IMR-90 (cell line): Measurements from ENCODE around the gene ZDHHC17. TPM values are rescaled to one million over a fixed set of nuclear protein-coding genes. Genes with fewer than 3 reads are reported as not detected.

Experiments used
- ATAC-seq: fragments of 200-7000 bp; cut with Tn5 transposase; 2 replicates; pipeline ENCODE4 v1.9.1; 2020; ENCODE audit warnings: low read depth, mild to moderate bottlenecking, moderate library complexity
- BruUV-seq: library from RNA; stranded (reverse); fragments of 400-500 nt; replicated peaks from 2 replicates; lab custom pipeline; 2021; lab: Mats Ljungman, UMichigan
- CTCF ChIA-PET: fragments of 300-600 bp; formaldehyde crosslinking; extraction: SDS; loops from one replicate; lab custom pipeline; 2021; ENCODE audit warnings: antibody characterized with exemption; lab: Yijun Ruan, JAX
- POLR2A ChIA-PET: fragments of 300-600 bp; sonication (Branson Sonifier 250); formaldehyde crosslinking; loops from one replicate; lab custom pipeline; 2022; ENCODE audit warnings: antibody characterized with exemption; ENCODE audit not compliant: unreplicated experiment; lab: Charles Lee
- DNase-seq: peaks from one replicate; pipeline ENCODE4 v3.0.0; 2013
- H2AFZ ChIP-seq: replicated peaks from 2 replicates; pipeline ENCODE3; 2013; ENCODE audit warnings: low read length, mild to moderate bottlenecking; ENCODE audit not compliant: poor library complexity
- H2AK5ac ChIP-seq: 2 replicates; pipeline ENCODE4 v1.6.1; 2013; ENCODE audit warnings: low read depth, low read length, inconsistent platforms
- H2AK9ac ChIP-seq: replicated peaks from 2 replicates; pipeline ENCODE3; 2013; ENCODE audit warnings: mild to moderate bottlenecking, low read depth, low read length, moderate library complexity; ENCODE audit not compliant: poor library complexity
- H2BK120ac ChIP-seq: 2 replicates; pipeline ENCODE4 v1.6.1; 2013; ENCODE audit warnings: low read depth, low read length, inconsistent platforms
- H2BK15ac ChIP-seq: 3 replicates; pipeline ENCODE4 v1.6.1; 2013; ENCODE audit warnings: low read depth, low read length, inconsistent platforms
- H2BK20ac ChIP-seq: 2 replicates; pipeline ENCODE4 v1.6.1; 2013; ENCODE audit warnings: low read depth, mild to moderate bottlenecking, inconsistent platforms, low read length, moderate library complexity
- H2BK5ac ChIP-seq: 2 replicates; pipeline ENCODE4 v1.6.1; 2013; ENCODE audit warnings: mild to moderate bottlenecking, low read depth, low read length, inconsistent platforms; ENCODE audit not compliant: poor library complexity, severe bottlenecking
- H3K14ac ChIP-seq: replicated peaks from 2 replicates; pipeline ENCODE4 v1.6.1; 2013; ENCODE audit warnings: low read depth, low read length, inconsistent platforms
- H3K18ac ChIP-seq: 2 replicates; pipeline ENCODE4 v1.6.1; 2013; ENCODE audit warnings: low read depth, low read length, control low read depth
- H3K23ac ChIP-seq: 2 replicates; pipeline ENCODE4 v1.6.1; 2013; ENCODE audit warnings: low read depth, low read length, inconsistent platforms
- H3K27ac ChIP-seq: 2 replicates; pipeline ENCODE4 v1.5.1; 2013; ENCODE audit warnings: mild to moderate bottlenecking, control low read depth, low read length; ENCODE audit not compliant: insufficient read depth
- H3K27me3 ChIP-seq: 2 replicates; pipeline ENCODE4 v1.6.1; 2013; ENCODE audit warnings: low read length; ENCODE audit not compliant: control insufficient read depth, insufficient read depth
- H3K36me3 ChIP-seq: 2 replicates; pipeline ENCODE4 v1.6.1; 2013; ENCODE audit warnings: low read length, mixed read lengths; ENCODE audit not compliant: control insufficient read depth, insufficient read depth
- H3K4ac ChIP-seq: 2 replicates; pipeline ENCODE4 v1.6.1; 2013; ENCODE audit warnings: low read depth, low read length, inconsistent platforms
- H3K4me1 ChIP-seq: 2 replicates; pipeline ENCODE4 v1.6.1; 2013; ENCODE audit warnings: low read length, mixed read lengths; ENCODE audit not compliant: control insufficient read depth, insufficient read depth
- H3K4me2 ChIP-seq: 2 replicates; pipeline ENCODE4 v1.6.1; 2013; ENCODE audit warnings: low read depth, mild to moderate bottlenecking, control low read depth, low read length, moderate library complexity
- H3K4me3 ChIP-seq: 2 replicates; pipeline ENCODE4 v1.5.1; 2013; ENCODE audit warnings: low read depth, mild to moderate bottlenecking, control low read depth, low read length, moderate library complexity; ENCODE audit not compliant: insufficient read depth
- H3K56ac ChIP-seq: 2 replicates; pipeline ENCODE4 v1.6.1; 2013; ENCODE audit warnings: low read length, inconsistent platforms; ENCODE audit not compliant: insufficient read depth; ENCODE audit errors: extremely low read depth
- H3K79me1 ChIP-seq, 2 experiments: 2 replicates each; pipeline ENCODE4 v1.6.1; 2013; ENCODE audit warnings: low read length in 2 of 2, inconsistent platforms in 1 of 2, low read depth in 1 of 2
- H3K9ac ChIP-seq: 2 replicates; pipeline ENCODE4 v1.6.1; 2013; ENCODE audit warnings: low read depth, low read length, control low read depth
- H3K9me1 ChIP-seq: 2 replicates; pipeline ENCODE4 v1.6.1; 2013; ENCODE audit warnings: low read length, inconsistent platforms; ENCODE audit not compliant: insufficient read depth
- H3K9me3 ChIP-seq: 2 replicates; pipeline ENCODE4 v1.6.1; 2013; ENCODE audit warnings: low read length; ENCODE audit not compliant: control insufficient read depth, insufficient read depth
- H4K20me1 ChIP-seq: 2 replicates; pipeline ENCODE4 v1.6.1; 2013; ENCODE audit warnings: low read length, inconsistent platforms; ENCODE audit not compliant: insufficient read depth
- H4K5ac ChIP-seq: 2 replicates; pipeline ENCODE4 v1.6.1; 2013; ENCODE audit warnings: mild to moderate bottlenecking, low read depth, low read length, control low read depth
- H4K8ac ChIP-seq, 2 experiments: 2 replicates each; pipeline ENCODE4 v1.6.1; 2013; ENCODE audit warnings: low read depth in 2 of 2, low read length in 2 of 2, control low read depth in 1 of 2, inconsistent platforms in 1 of 2
- H4K91ac ChIP-seq: 2 replicates; pipeline ENCODE4 v1.6.1; 2013; ENCODE audit warnings: low read depth, low read length, inconsistent platforms; ENCODE audit not compliant: insufficient read depth
- BHLHE40 ChIP-seq: fragments of 150-350 bp; IDR thresholded peaks from 2 replicates; pipeline ENCODE4 v1.6.1; 2016; ENCODE audit warnings: mild to moderate bottlenecking, low read depth, low read length
- CEBPB ChIP-seq: IDR thresholded peaks from 2 replicates; pipeline ENCODE4 v1.6.1; 2012; ENCODE audit warnings: low read depth, low read length, improper control_type of control experiment
- CHD1 ChIP-seq: IDR thresholded peaks from 2 replicates; pipeline ENCODE4 v1.6.1; 2012; ENCODE audit warnings: low read depth, low read length, improper control_type of control experiment
- FOS ChIP-seq: fragments of 150-350 bp; IDR thresholded peaks from 2 replicates; pipeline ENCODE4 v1.6.1; 2016; ENCODE audit warnings: low read depth, low read length
- MAFK ChIP-seq: IDR thresholded peaks from 2 replicates; pipeline ENCODE4 v1.6.1; 2012; ENCODE audit warnings: low read depth, low read length, improper control_type of control experiment
- MAZ ChIP-seq: IDR thresholded peaks from 2 replicates; pipeline ENCODE4 v1.6.1; 2012; ENCODE audit warnings: low read depth, mild to moderate bottlenecking, low read length, improper control_type of control experiment, moderate library complexity, borderline replicate concordance
- MXI1 ChIP-seq: IDR thresholded peaks from 2 replicates; pipeline ENCODE4 v1.6.1; 2012; ENCODE audit warnings: low read depth, mild to moderate bottlenecking, low read length, moderate library complexity, borderline replicate concordance
- NFE2L2 ChIP-seq: fragments of 150-350 bp; IDR thresholded peaks from 2 replicates; pipeline ENCODE4 v1.6.1; 2016; ENCODE audit warnings: low read depth, mild to moderate bottlenecking, low read length
- POLR2A ChIP-seq: IDR thresholded peaks from 2 replicates; pipeline ENCODE4 v1.6.1; 2012; ENCODE audit warnings: mild to moderate bottlenecking, low read depth, low read length
- RAD21 ChIP-seq: IDR thresholded peaks from 2 replicates; pipeline ENCODE4 v1.6.1; 2012; ENCODE audit warnings: low read length, improper control_type of control experiment
- RCOR1 ChIP-seq: IDR thresholded peaks from 2 replicates; pipeline ENCODE4 v1.6.1; 2012; ENCODE audit warnings: mild to moderate bottlenecking, low read length, improper control_type of control experiment; ENCODE audit not compliant: insufficient replicate concordance
- RFX5 ChIP-seq: IDR thresholded peaks from 2 replicates; pipeline ENCODE4 v1.8.0; 2012; ENCODE audit warnings: low read depth, mild to moderate bottlenecking, low read length, moderate library complexity
- SMC3 ChIP-seq: fragments of 150-350 bp; IDR thresholded peaks from 2 replicates; pipeline ENCODE4 v1.6.1; 2016; ENCODE audit warnings: low read depth, mild to moderate bottlenecking, antibody characterized with exemption, low read length, moderate library complexity
- WGBS, 2 experiments: methylation state at CpG; one replicate each; pipeline versions ENCODE4 v1.1.5 to v1.1.7; 2013; ENCODE audit warnings: missing lambda C conversion rate in 2 of 2; ENCODE audit not compliant: insufficient read length in 1 of 2; ENCODE audit errors: extremely low coverage in 2 of 2; 5-methylcytosine and 5-hydroxymethylcytosine counted together
- dilution Hi-C: fragments of 300-500 bp; cut with HindIII; formaldehyde crosslinking; loops from one replicate; pipeline ENCODE4 v1.14.3; 2018; ENCODE audit warnings: low sequenced_read_pairs; ENCODE audit not compliant: unreplicated experiment
- in situ Hi-C: fragments of 300-500 bp; cut with MboI; formaldehyde crosslinking; loops from 3 replicates; pipeline ENCODE4 v1.14.3; 2019; ENCODE audit warnings: low sequenced_read_pairs, inconsistent platforms, mixed read lengths
- intact Hi-C: fragments of 100-400 bp; cut with micrococcal nuclease; formaldehyde crosslinking; loops from 2 replicates; pipeline ENCODE4 v1.10.0; 2022
- polyA plus RNA-seq, 3 experiments: library from polyadenylated mRNA; depleted of rRNA; stranded (reverse); fragments of >200 nt; gene quantifications; 2 replicates each; pipeline ENCODE4 v1.2.3, GENCODE V29; 2012; ENCODE audit warnings: low replicate concordance in 1 of 3
- total RNA-seq: library from RNA; depleted of rRNA; stranded (reverse); fragments of >200 nt; gene quantifications from 2 replicates; pipeline ENCODE4 v1.2.3, GENCODE V29; 2012
- TF ChIP-seq, protein P1 (sequence below): fragments of 150-350 bp; IDR thresholded peaks from 2 replicates; pipeline ENCODE4 v1.6.1; 2016; ENCODE audit warnings: low read depth, mild to moderate bottlenecking, low read length, moderate library complexity, borderline replicate concordance
- TF ChIP-seq, protein P2 (sequence below): conservative IDR thresholded peaks from 2 replicates; pipeline ENCODE4 v1.5.1; 2012; ENCODE audit warnings: mild to moderate bottlenecking, low read depth, low read length, improper control_type of control experiment

ZDHHC17 gene
- total and polyA plus RNA-seq, 2 of the 4 experiments (the other 2 are of a cell fraction), result 23.3 to 125 TPM

DNA sequence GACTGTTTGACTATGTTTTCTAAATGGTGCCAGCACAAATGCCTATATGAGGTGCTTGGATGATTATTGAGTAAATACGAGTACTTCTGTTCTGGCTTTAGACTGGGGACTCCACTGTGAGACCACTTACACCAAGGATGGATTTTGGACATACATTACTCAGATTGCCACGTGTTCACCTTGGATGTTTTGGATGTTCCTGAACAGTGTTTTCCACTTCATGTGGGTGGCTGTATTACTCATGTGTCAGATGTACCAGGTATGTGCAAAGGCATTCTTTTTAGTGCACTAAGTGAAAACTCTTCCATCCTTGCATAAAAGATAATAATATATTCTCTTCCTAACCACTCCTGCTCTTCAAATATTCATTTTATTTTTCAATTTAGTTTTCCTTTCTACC is 84.2 kb downstream of the ZDHHC17 start:
- no peak overlapping the region for H2AK5ac ChIP-seq
- TF ChIP-seq RAD21 (no peak), MAFK (no peak), RFX5 (no peak), SMC3 (no peak), CEBPB (no peak), MXI1 (no peak), RCOR1 (no peak), CHD1 (no peak), POLR2A (no peak), BHLHE40 (no peak), FOS (no peak), NFE2L2 (no peak), MAZ (no peak)
- TF ChIP-seq, protein P1, sequence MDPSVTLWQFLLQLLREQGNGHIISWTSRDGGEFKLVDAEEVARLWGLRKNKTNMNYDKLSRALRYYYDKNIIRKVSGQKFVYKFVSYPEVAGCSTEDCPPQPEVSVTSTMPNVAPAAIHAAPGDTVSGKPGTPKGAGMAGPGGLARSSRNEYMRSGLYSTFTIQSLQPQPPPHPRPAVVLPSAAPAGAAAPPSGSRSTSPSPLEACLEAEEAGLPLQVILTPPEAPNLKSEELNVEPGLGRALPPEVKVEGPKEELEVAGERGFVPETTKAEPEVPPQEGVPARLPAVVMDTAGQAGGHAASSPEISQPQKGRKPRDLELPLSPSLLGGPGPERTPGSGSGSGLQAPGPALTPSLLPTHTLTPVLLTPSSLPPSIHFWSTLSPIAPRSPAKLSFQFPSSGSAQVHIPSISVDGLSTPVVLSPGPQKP, result no peak
- TF ChIP-seq, protein P2, sequence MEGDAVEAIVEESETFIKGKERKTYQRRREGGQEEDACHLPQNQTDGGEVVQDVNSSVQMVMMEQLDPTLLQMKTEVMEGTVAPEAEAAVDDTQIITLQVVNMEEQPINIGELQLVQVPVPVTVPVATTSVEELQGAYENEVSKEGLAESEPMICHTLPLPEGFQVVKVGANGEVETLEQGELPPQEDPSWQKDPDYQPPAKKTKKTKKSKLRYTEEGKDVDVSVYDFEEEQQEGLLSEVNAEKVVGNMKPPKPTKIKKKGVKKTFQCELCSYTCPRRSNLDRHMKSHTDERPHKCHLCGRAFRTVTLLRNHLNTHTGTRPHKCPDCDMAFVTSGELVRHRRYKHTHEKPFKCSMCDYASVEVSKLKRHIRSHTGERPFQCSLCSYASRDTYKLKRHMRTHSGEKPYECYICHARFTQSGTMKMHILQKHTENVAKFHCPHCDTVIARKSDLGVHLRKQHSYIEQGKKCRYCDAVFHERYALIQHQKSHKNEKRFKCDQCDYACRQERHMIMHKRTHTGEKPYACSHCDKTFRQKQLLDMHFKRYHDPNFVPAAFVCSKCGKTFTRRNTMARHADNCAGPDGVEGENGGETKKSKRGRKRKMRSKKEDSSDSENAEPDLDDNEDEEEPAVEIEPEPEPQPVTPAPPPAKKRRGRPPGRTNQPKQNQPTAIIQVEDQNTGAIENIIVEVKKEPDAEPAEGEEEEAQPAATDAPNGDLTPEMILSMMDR, result no peak
- H2AK9ac ChIP-seq, result no peak overlapping the region
- H3K4me1 ChIP-seq, result no peaks in the 10 kb centered on the region; the same call in none of the 2 replicates
- no peak overlapping the region for H3K18ac ChIP-seq
- H3K56ac ChIP-seq, result no peak overlapping the region
- H4K5ac ChIP-seq, result no peak overlapping the region
- no peak overlapping the region for H2BK20ac ChIP-seq
- intact Hi-C loops (no loop called here), dilution Hi-C loops (no loop called here), in situ Hi-C loops (no loop called here)
- H3K4me3 ChIP-seq, result no peak overlapping the region
- no peaks in the 10 kb centered on the region for H4K20me1 ChIP-seq
- H2BK120ac ChIP-seq, result no peak overlapping the region
- 0 out of 2 replicates have a peak overlapping the region, but pooled peaks have one; percentile 23 for H3K23ac ChIP-seq
- POLR2A ChIA-PET, result no interaction called here
- no CpG with 5 or more reads among the region's 2 CpGs for WGBS, 2 experiments
- H2AFZ ChIP-seq, result no peak overlapping the region
- H4K8ac ChIP-seq, result no peak overlapping the region; a peak in 1 of 4 replicates
- H3K27me3 ChIP-seq, result no peaks in the 10 kb centered on the region
- no peak overlapping the region for H3K27ac ChIP-seq
- no peak overlapping the region for H3K4ac ChIP-seq
- H3K9ac ChIP-seq, result no peak overlapping the region
- H3K79me1 ChIP-seq, result peaks cover 3% of the 10 kb centered on the region in 2 experiments; a peak in 1 of 4 replicates
- ATAC-seq (no peak), DNase-seq (no peak)
- no peak overlapping the region for H4K91ac ChIP-seq
- peaks cover 12% of the 10 kb centered on the region for H3K36me3 ChIP-seq
- H3K4me2 ChIP-seq, result no peak overlapping the region
- no peak overlapping the region for H3K14ac ChIP-seq
- CTCF ChIA-PET, result no interaction called here
- no peaks in the 10 kb centered on the region for H3K9me3 ChIP-seq
- H2BK5ac ChIP-seq, result no peak overlapping the region
- H3K9me1 ChIP-seq, result peaks cover 3% of the 10 kb centered on the region; the same call in 1 of the 2 replicates
- no TSS peak for BruUV-seq
- no peak overlapping the region; the same call in 2 of the 3 replicates for H2BK15ac ChIP-seq
